ENCODE results near the gene SGSH.

DNA sequence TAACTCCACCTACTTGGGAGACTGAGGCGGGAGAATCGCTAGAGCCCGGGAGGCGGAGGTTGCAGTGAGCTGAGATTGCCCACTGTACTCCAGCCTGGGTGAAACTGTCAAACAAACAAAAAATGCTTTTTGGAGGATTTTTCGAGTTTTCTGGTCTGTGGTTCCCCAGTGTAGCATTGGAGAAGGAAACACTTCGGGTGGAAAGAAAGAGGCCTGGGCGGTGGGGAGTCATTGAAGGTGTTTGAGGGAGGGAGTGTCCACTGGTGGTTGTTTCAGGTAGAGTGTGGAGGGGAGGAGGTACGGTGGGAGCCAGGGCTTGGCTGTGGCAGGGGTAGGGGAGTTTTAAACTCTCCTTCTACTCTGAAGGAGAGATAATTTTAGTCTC, 41.8 kb upstream of the SGSH start:
- TF ChIP-seq, protein P1, sequence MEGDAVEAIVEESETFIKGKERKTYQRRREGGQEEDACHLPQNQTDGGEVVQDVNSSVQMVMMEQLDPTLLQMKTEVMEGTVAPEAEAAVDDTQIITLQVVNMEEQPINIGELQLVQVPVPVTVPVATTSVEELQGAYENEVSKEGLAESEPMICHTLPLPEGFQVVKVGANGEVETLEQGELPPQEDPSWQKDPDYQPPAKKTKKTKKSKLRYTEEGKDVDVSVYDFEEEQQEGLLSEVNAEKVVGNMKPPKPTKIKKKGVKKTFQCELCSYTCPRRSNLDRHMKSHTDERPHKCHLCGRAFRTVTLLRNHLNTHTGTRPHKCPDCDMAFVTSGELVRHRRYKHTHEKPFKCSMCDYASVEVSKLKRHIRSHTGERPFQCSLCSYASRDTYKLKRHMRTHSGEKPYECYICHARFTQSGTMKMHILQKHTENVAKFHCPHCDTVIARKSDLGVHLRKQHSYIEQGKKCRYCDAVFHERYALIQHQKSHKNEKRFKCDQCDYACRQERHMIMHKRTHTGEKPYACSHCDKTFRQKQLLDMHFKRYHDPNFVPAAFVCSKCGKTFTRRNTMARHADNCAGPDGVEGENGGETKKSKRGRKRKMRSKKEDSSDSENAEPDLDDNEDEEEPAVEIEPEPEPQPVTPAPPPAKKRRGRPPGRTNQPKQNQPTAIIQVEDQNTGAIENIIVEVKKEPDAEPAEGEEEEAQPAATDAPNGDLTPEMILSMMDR (IDR thresholded peaks at IDR 0.05): no peak
- no peak for TF ChIP-seq POLR2A (IDR thresholded peaks at IDR 0.05)

Measured in uterus (tissue), 2 donors.